ENCODE measurements around the gene ACSF3. TPM values are rescaled to one million over a fixed set of nuclear protein-coding genes. Genes with fewer than 3 reads are reported as not detected.

The ACSF3 gene
- total and polyA plus RNA-seq, 2 of the 4 experiments (the other 2 are of a cell fraction) = 9.5 to 14.2 TPM

GRCh38 chr16:89104930-89105571, 11.4 kb downstream of the ACSF3 start:
- Histone ChIP-seq H3K36me3 (ENCODE audit: control insufficient read depth, insufficient read depth, low read length) (peaks cover 60% of the 10 kb centered on the region), H2AK5ac (ENCODE audit: low read depth, low read length) (no peak overlapping the region), H3K4me3 (ENCODE audit: insufficient read depth, low read depth, low read length) (no peak overlapping the region), H2AK9ac (replicated peaks; ENCODE audit: low read depth, low read length, poor library complexity) (no peak overlapping the region), H3K9me1 (ENCODE audit: insufficient read depth, low read length) (no peaks in the 10 kb centered on the region), H4K20me1 (ENCODE audit: insufficient read depth, low read length) (peaks cover 5% of the 10 kb centered on the region), H2AFZ (replicated peaks; ENCODE audit: low read length, poor library complexity) (no peak overlapping the region), H2BK20ac (ENCODE audit: low read depth, low read length) (no peak overlapping the region), H3K56ac (ENCODE audit: extremely low read depth, insufficient read depth, low read length) (no peak overlapping the region), H4K91ac (ENCODE audit: insufficient read depth, low read depth, low read length) (no peak overlapping the region), H3K9me3 (ENCODE audit: control insufficient read depth, insufficient read depth, low read length) (no peaks in the 10 kb centered on the region), H4K5ac (ENCODE audit: low read depth, low read length) (no peak overlapping the region), H3K4me1 (ENCODE audit: control insufficient read depth, insufficient read depth, low read length) (no peaks in the 10 kb centered on the region), H3K4ac (ENCODE audit: low read depth, low read length) (no peak overlapping the region), H3K14ac (replicated peaks; ENCODE audit: low read depth, low read length) (no peak overlapping the region), H3K27me3 (ENCODE audit: control insufficient read depth, insufficient read depth, low read length) (no peaks in the 10 kb centered on the region), H2BK120ac (ENCODE audit: low read depth, low read length) (no peak overlapping the region), H2BK5ac (ENCODE audit: low read depth, low read length, poor library complexity, severe bottlenecking) (no peak overlapping the region), H3K79me1 (ENCODE audit: low read depth in 1 of 2, low read length in 2 of 2) (peaks cover 3% of the 10 kb centered on the region in 2 experiments; a peak in 2 of 4 replicates), H3K18ac (ENCODE audit: low read depth, low read length) (no peak overlapping the region), H3K9ac (ENCODE audit: low read depth, low read length) (no peak overlapping the region), H4K8ac (ENCODE audit: low read depth in 2 of 2, low read length in 2 of 2) (no peak overlapping the region), H3K23ac (ENCODE audit: low read depth, low read length) (no peak overlapping the region), H3K4me2 (ENCODE audit: low read depth, low read length) (no peak overlapping the region), H2BK15ac (ENCODE audit: low read depth, low read length) (no peak overlapping the region), H3K27ac (ENCODE audit: insufficient read depth, low read length) (no peak overlapping the region)
- intact Hi-C loops (cut with micrococcal nuclease) = no loop called here
- TF ChIP-seq RFX5 (IDR thresholded peaks at IDR 0.05; ENCODE audit: low read depth, low read length) = no peak
- TF ChIP-seq SMC3 (IDR thresholded peaks at IDR 0.05; ENCODE audit: low read depth, low read length) = no peak
- no peak for TF ChIP-seq NFE2L2 (IDR thresholded peaks at IDR 0.05; ENCODE audit: low read depth, low read length)
- TF ChIP-seq RAD21 (IDR thresholded peaks at IDR 0.05; ENCODE audit: low read length) = no peak
- no peak for TF ChIP-seq CEBPB (IDR thresholded peaks at IDR 0.05; ENCODE audit: low read depth, low read length)
- TF ChIP-seq MXI1 (IDR thresholded peaks at IDR 0.05; ENCODE audit: borderline replicate concordance, low read depth, low read length) = no peak
- no peak for TF ChIP-seq MAZ (IDR thresholded peaks at IDR 0.05; ENCODE audit: borderline replicate concordance, low read depth, low read length)
- no peak for TF ChIP-seq CTCF (conservative IDR thresholded peaks at IDR 0.05; ENCODE audit: low read depth, low read length)
- TF ChIP-seq CHD1 (IDR thresholded peaks at IDR 0.05; ENCODE audit: low read depth, low read length) = no peak
- TF ChIP-seq RCOR1 (IDR thresholded peaks at IDR 0.05; ENCODE audit: insufficient replicate concordance, low read length) = no peak
- TF ChIP-seq MAFK (IDR thresholded peaks at IDR 0.05; ENCODE audit: low read depth, low read length) = no peak
- no peak for TF ChIP-seq POLR2A (IDR thresholded peaks at IDR 0.05; ENCODE audit: low read depth, low read length)
- TF ChIP-seq FOS (IDR thresholded peaks at IDR 0.05; ENCODE audit: low read depth, low read length) = no peak
- TF ChIP-seq BHLHE40 (IDR thresholded peaks at IDR 0.05; ENCODE audit: low read depth, low read length) = no peak
- TF ChIP-seq USF2 (IDR thresholded peaks at IDR 0.05; ENCODE audit: low read depth, low read length) = no peak
- TF ChIP-seq, protein P1, sequence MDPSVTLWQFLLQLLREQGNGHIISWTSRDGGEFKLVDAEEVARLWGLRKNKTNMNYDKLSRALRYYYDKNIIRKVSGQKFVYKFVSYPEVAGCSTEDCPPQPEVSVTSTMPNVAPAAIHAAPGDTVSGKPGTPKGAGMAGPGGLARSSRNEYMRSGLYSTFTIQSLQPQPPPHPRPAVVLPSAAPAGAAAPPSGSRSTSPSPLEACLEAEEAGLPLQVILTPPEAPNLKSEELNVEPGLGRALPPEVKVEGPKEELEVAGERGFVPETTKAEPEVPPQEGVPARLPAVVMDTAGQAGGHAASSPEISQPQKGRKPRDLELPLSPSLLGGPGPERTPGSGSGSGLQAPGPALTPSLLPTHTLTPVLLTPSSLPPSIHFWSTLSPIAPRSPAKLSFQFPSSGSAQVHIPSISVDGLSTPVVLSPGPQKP (IDR thresholded peaks at IDR 0.05; ENCODE audit: borderline replicate concordance, low read depth, low read length) = no peak
- dilution Hi-C loops (cut with HindIII; ENCODE audit: low sequenced_read_pairs, unreplicated experiment) = no loop called here
- DNase-seq (no peak), ATAC-seq (ENCODE audit: low read depth) (no peak)
- WGBS, 2 experiments (ENCODE audit: extremely low coverage in 2 of 2, insufficient read length in 1 of 2) = 87% methylated on average over 16 of the region's 23 CpGs; no CpG with 5 or more reads in 1 of the 2 experiments
- CTCF ChIA-PET = no interaction called here
- POLR2A ChIA-PET (ENCODE audit: unreplicated experiment) = no interaction called here
- in situ Hi-C loops (cut with MboI; ENCODE audit: low sequenced_read_pairs) = no loop called here
- no TSS peak for BruUV-seq (replicated peaks)
